IMR-90 (cell line): Measurements from ENCODE around the gene DUS1L. TPM values are rescaled to one million over a fixed set of nuclear protein-coding genes. Genes with fewer than 3 reads are reported as not detected.

Source experiments
- ATAC-seq: fragments of 200-7000 bp; cut with Tn5 transposase; 2 replicates; pipeline ENCODE4 v1.9.1; 2020; ENCODE audit warnings: low read depth, mild to moderate bottlenecking, moderate library complexity
- BruUV-seq: library from RNA; stranded (reverse); fragments of 400-500 nt; replicated peaks from 2 replicates; lab custom pipeline; 2021; lab: Mats Ljungman, UMichigan
- CTCF ChIA-PET: fragments of 300-600 bp; formaldehyde crosslinking; extraction: SDS; loops from one replicate; lab custom pipeline; 2021; ENCODE audit warnings: antibody characterized with exemption; lab: Yijun Ruan, JAX
- POLR2A ChIA-PET: fragments of 300-600 bp; sonication (Branson Sonifier 250); formaldehyde crosslinking; loops from one replicate; lab custom pipeline; 2022; ENCODE audit warnings: antibody characterized with exemption; ENCODE audit not compliant: unreplicated experiment; lab: Charles Lee
- DNase-seq: peaks from one replicate; pipeline ENCODE4 v3.0.0; 2013
- H2AFZ ChIP-seq: replicated peaks from 2 replicates; pipeline ENCODE3; 2013; ENCODE audit warnings: low read length, mild to moderate bottlenecking; ENCODE audit not compliant: poor library complexity
- H2AK5ac ChIP-seq: 2 replicates; pipeline ENCODE4 v1.6.1; 2013; ENCODE audit warnings: low read depth, low read length, inconsistent platforms
- H2AK9ac ChIP-seq: replicated peaks from 2 replicates; pipeline ENCODE3; 2013; ENCODE audit warnings: mild to moderate bottlenecking, low read depth, low read length, moderate library complexity; ENCODE audit not compliant: poor library complexity
- H2BK120ac ChIP-seq: 2 replicates; pipeline ENCODE4 v1.6.1; 2013; ENCODE audit warnings: low read depth, low read length, inconsistent platforms
- H2BK15ac ChIP-seq: 3 replicates; pipeline ENCODE4 v1.6.1; 2013; ENCODE audit warnings: low read depth, low read length, inconsistent platforms
- H2BK20ac ChIP-seq: 2 replicates; pipeline ENCODE4 v1.6.1; 2013; ENCODE audit warnings: low read depth, mild to moderate bottlenecking, inconsistent platforms, low read length, moderate library complexity
- H2BK5ac ChIP-seq: 2 replicates; pipeline ENCODE4 v1.6.1; 2013; ENCODE audit warnings: mild to moderate bottlenecking, low read depth, low read length, inconsistent platforms; ENCODE audit not compliant: poor library complexity, severe bottlenecking
- H3K14ac ChIP-seq: replicated peaks from 2 replicates; pipeline ENCODE4 v1.6.1; 2013; ENCODE audit warnings: low read depth, low read length, inconsistent platforms
- H3K18ac ChIP-seq: 2 replicates; pipeline ENCODE4 v1.6.1; 2013; ENCODE audit warnings: low read depth, low read length, control low read depth
- H3K23ac ChIP-seq: 2 replicates; pipeline ENCODE4 v1.6.1; 2013; ENCODE audit warnings: low read depth, low read length, inconsistent platforms
- H3K27ac ChIP-seq: 2 replicates; pipeline ENCODE4 v1.5.1; 2013; ENCODE audit warnings: mild to moderate bottlenecking, control low read depth, low read length; ENCODE audit not compliant: insufficient read depth
- H3K27me3 ChIP-seq: 2 replicates; pipeline ENCODE4 v1.6.1; 2013; ENCODE audit warnings: low read length; ENCODE audit not compliant: control insufficient read depth, insufficient read depth
- H3K36me3 ChIP-seq: 2 replicates; pipeline ENCODE4 v1.6.1; 2013; ENCODE audit warnings: low read length, mixed read lengths; ENCODE audit not compliant: control insufficient read depth, insufficient read depth
- H3K4ac ChIP-seq: 2 replicates; pipeline ENCODE4 v1.6.1; 2013; ENCODE audit warnings: low read depth, low read length, inconsistent platforms
- H3K4me1 ChIP-seq: 2 replicates; pipeline ENCODE4 v1.6.1; 2013; ENCODE audit warnings: low read length, mixed read lengths; ENCODE audit not compliant: control insufficient read depth, insufficient read depth
- H3K4me2 ChIP-seq: 2 replicates; pipeline ENCODE4 v1.6.1; 2013; ENCODE audit warnings: low read depth, mild to moderate bottlenecking, control low read depth, low read length, moderate library complexity
- H3K4me3 ChIP-seq: 2 replicates; pipeline ENCODE4 v1.5.1; 2013; ENCODE audit warnings: low read depth, mild to moderate bottlenecking, control low read depth, low read length, moderate library complexity; ENCODE audit not compliant: insufficient read depth
- H3K56ac ChIP-seq: 2 replicates; pipeline ENCODE4 v1.6.1; 2013; ENCODE audit warnings: low read length, inconsistent platforms; ENCODE audit not compliant: insufficient read depth; ENCODE audit errors: extremely low read depth
- H3K79me1 ChIP-seq, 2 experiments: 2 replicates each; pipeline ENCODE4 v1.6.1; 2013; ENCODE audit warnings: low read length in 2 of 2, inconsistent platforms in 1 of 2, low read depth in 1 of 2
- H3K9ac ChIP-seq: 2 replicates; pipeline ENCODE4 v1.6.1; 2013; ENCODE audit warnings: low read depth, low read length, control low read depth
- H3K9me1 ChIP-seq: 2 replicates; pipeline ENCODE4 v1.6.1; 2013; ENCODE audit warnings: low read length, inconsistent platforms; ENCODE audit not compliant: insufficient read depth
- H3K9me3 ChIP-seq: 2 replicates; pipeline ENCODE4 v1.6.1; 2013; ENCODE audit warnings: low read length; ENCODE audit not compliant: control insufficient read depth, insufficient read depth
- H4K20me1 ChIP-seq: 2 replicates; pipeline ENCODE4 v1.6.1; 2013; ENCODE audit warnings: low read length, inconsistent platforms; ENCODE audit not compliant: insufficient read depth
- H4K5ac ChIP-seq: 2 replicates; pipeline ENCODE4 v1.6.1; 2013; ENCODE audit warnings: mild to moderate bottlenecking, low read depth, low read length, control low read depth
- H4K8ac ChIP-seq, 2 experiments: 2 replicates each; pipeline ENCODE4 v1.6.1; 2013; ENCODE audit warnings: low read depth in 2 of 2, low read length in 2 of 2, control low read depth in 1 of 2, inconsistent platforms in 1 of 2
- H4K91ac ChIP-seq: 2 replicates; pipeline ENCODE4 v1.6.1; 2013; ENCODE audit warnings: low read depth, low read length, inconsistent platforms; ENCODE audit not compliant: insufficient read depth
- BHLHE40 ChIP-seq: fragments of 150-350 bp; IDR thresholded peaks from 2 replicates; pipeline ENCODE4 v1.6.1; 2016; ENCODE audit warnings: mild to moderate bottlenecking, low read depth, low read length
- CEBPB ChIP-seq: IDR thresholded peaks from 2 replicates; pipeline ENCODE4 v1.6.1; 2012; ENCODE audit warnings: low read depth, low read length, improper control_type of control experiment
- CHD1 ChIP-seq: IDR thresholded peaks from 2 replicates; pipeline ENCODE4 v1.6.1; 2012; ENCODE audit warnings: low read depth, low read length, improper control_type of control experiment
- ELK1 ChIP-seq: fragments of 150-350 bp; IDR thresholded peaks from 2 replicates; pipeline ENCODE4 v1.6.1; 2016; ENCODE audit warnings: low read depth, mild to moderate bottlenecking, low read length, moderate library complexity, borderline replicate concordance
- MAFK ChIP-seq: IDR thresholded peaks from 2 replicates; pipeline ENCODE4 v1.6.1; 2012; ENCODE audit warnings: low read depth, low read length, improper control_type of control experiment
- MAZ ChIP-seq: IDR thresholded peaks from 2 replicates; pipeline ENCODE4 v1.6.1; 2012; ENCODE audit warnings: low read depth, mild to moderate bottlenecking, low read length, improper control_type of control experiment, moderate library complexity, borderline replicate concordance
- MXI1 ChIP-seq: IDR thresholded peaks from 2 replicates; pipeline ENCODE4 v1.6.1; 2012; ENCODE audit warnings: low read depth, mild to moderate bottlenecking, low read length, moderate library complexity, borderline replicate concordance
- POLR2A ChIP-seq: IDR thresholded peaks from 2 replicates; pipeline ENCODE4 v1.6.1; 2012; ENCODE audit warnings: mild to moderate bottlenecking, low read depth, low read length
- RAD21 ChIP-seq: IDR thresholded peaks from 2 replicates; pipeline ENCODE4 v1.6.1; 2012; ENCODE audit warnings: low read length, improper control_type of control experiment
- RCOR1 ChIP-seq: IDR thresholded peaks from 2 replicates; pipeline ENCODE4 v1.6.1; 2012; ENCODE audit warnings: mild to moderate bottlenecking, low read length, improper control_type of control experiment; ENCODE audit not compliant: insufficient replicate concordance
- RFX5 ChIP-seq: IDR thresholded peaks from 2 replicates; pipeline ENCODE4 v1.8.0; 2012; ENCODE audit warnings: low read depth, mild to moderate bottlenecking, low read length, moderate library complexity
- SMC3 ChIP-seq: fragments of 150-350 bp; IDR thresholded peaks from 2 replicates; pipeline ENCODE4 v1.6.1; 2016; ENCODE audit warnings: low read depth, mild to moderate bottlenecking, antibody characterized with exemption, low read length, moderate library complexity
- WGBS, 2 experiments: methylation state at CpG; one replicate each; pipeline versions ENCODE4 v1.1.5 to v1.1.7; 2013; ENCODE audit warnings: missing lambda C conversion rate in 2 of 2; ENCODE audit not compliant: insufficient read length in 1 of 2; ENCODE audit errors: extremely low coverage in 2 of 2; 5-methylcytosine and 5-hydroxymethylcytosine counted together
- dilution Hi-C: fragments of 300-500 bp; cut with HindIII; formaldehyde crosslinking; loops from one replicate; pipeline ENCODE4 v1.14.3; 2018; ENCODE audit warnings: low sequenced_read_pairs; ENCODE audit not compliant: unreplicated experiment
- in situ Hi-C: fragments of 300-500 bp; cut with MboI; formaldehyde crosslinking; loops from 3 replicates; pipeline ENCODE4 v1.14.3; 2019; ENCODE audit warnings: low sequenced_read_pairs, inconsistent platforms, mixed read lengths
- intact Hi-C: fragments of 100-400 bp; cut with micrococcal nuclease; formaldehyde crosslinking; loops from 2 replicates; pipeline ENCODE4 v1.10.0; 2022
- polyA plus RNA-seq, 3 experiments: library from polyadenylated mRNA; depleted of rRNA; stranded (reverse); fragments of >200 nt; gene quantifications; 2 replicates each; pipeline ENCODE4 v1.2.3, GENCODE V29; 2012; ENCODE audit warnings: low replicate concordance in 1 of 3
- total RNA-seq: library from RNA; depleted of rRNA; stranded (reverse); fragments of >200 nt; gene quantifications from 2 replicates; pipeline ENCODE4 v1.2.3, GENCODE V29; 2012

The DUS1L gene
- total and polyA plus RNA-seq, 2 of the 4 experiments (the other 2 are of a cell fraction) = 29.0 to 76.9 TPM

- TF ChIP-seq CEBPB (no peak), RFX5 (no peak), MAFK (no peak), POLR2A (no peak), RAD21 (no peak), MAZ (peak; percentile 92; the same call in 1 of the 2 replicates)
Observed at GRCh38 chr17:82022981-82023446, 42.6 kb downstream of the DUS1L start, which contains the start of gene LRRC45 (continued).

- Histone ChIP-seq H3K9me3 (no peaks in the 10 kb centered on the region), H3K4me2 (peak within 1 kb of the TSS; percentile 99), H3K14ac (peak within 1 kb of the TSS; percentile 23; the same call in 1 of the 2 replicates), H3K4me3 (peak within 1 kb of the TSS; percentile 92), H3K79me1 (peaks cover 12 to 46% of the 10 kb centered on the region in 2 experiments), H2AFZ (peak within 1 kb of the TSS; percentile 98), H2AK5ac (peak within 1 kb of the TSS; percentile 70), H2BK20ac (no peak within 1 kb of the TSS), H4K91ac (peak within 1 kb of the TSS; percentile 1; the same call in 1 of the 2 replicates), H3K27ac (peak within 1 kb of the TSS; percentile 51; the same call in 1 of the 2 replicates), H2BK15ac (no peak within 1 kb of the TSS), H3K27me3 (no peaks in the 10 kb centered on the region), H2BK120ac (no peak within 1 kb of the TSS; the same call in 1 of the 2 replicates), H4K20me1 (peaks cover 24% of the 10 kb centered on the region), H2BK5ac (no peak within 1 kb of the TSS), H3K23ac (peak within 1 kb of the TSS; percentile 70), H3K56ac (peak within 1 kb of the TSS; percentile 59; the same call in 1 of the 2 replicates), H4K5ac (no peak within 1 kb of the TSS), H4K8ac (peak within 1 kb of the TSS; percentile 67 to 78; a peak in 2 of 4 replicates), H3K9ac (peak within 1 kb of the TSS; percentile 81), H3K4me1 (peaks cover 13% of the 10 kb centered on the region), H3K9me1 (no peaks in the 10 kb centered on the region), H2AK9ac (peak within 1 kb of the TSS; percentile 90), H3K36me3 (peaks cover 5% of the 10 kb centered on the region; the same call in 1 of the 2 replicates), H3K4ac (peak within 1 kb of the TSS; percentile 64), H3K18ac (no peak within 1 kb of the TSS)
- TF ChIP-seq POLR2A = peak; percentile 49; the same call in 1 of the 2 replicates
- TF ChIP-seq MAFK = no peak
- TF ChIP-seq CHD1 = no peak
- TF ChIP-seq BHLHE40 = no peak
- no peak for TF ChIP-seq RCOR1
- TF ChIP-seq MXI1 = peak; percentile 45; the same call in 1 of the 2 replicates
- no peak for TF ChIP-seq SMC3
- no peak for TF ChIP-seq ELK1
- TF ChIP-seq RAD21 = no peak
- no TSS peak for BruUV-seq
- dilution Hi-C loops = no loop called here
- in situ Hi-C loops = no loop called here
- ATAC-seq (no peak; the same call in 1 of the 2 replicates), DNase-seq (no peak)
- intact Hi-C loops = loop anchor here (2.0 kb wide), 1 partner anchor 150 kb away; no protein-coding TSS in a partner anchor
- ChIA-PET CTCF (interaction anchor here (1.0 to 1.3 kb wide), 2 partner anchors 15 to 63 kb away, joined by 3 to 11 read pairs; partner anchors contain the start of gene DCXR), POLR2A (no interaction called here)
- WGBS, 2 experiments = 0% methylated on average over 25 of the region's 64 CpGs; no CpG with 5 or more reads in 1 of the 2 experiments
Observed at GRCh38 chr17:82022310-82022980, 43.2 kb downstream of the DUS1L start, which contains the start of gene CENPX. Gene CENPX, minus strand, starts transcription at chr17:82022878. Its CDS starts 17 bp downstream, at chr17:82022861.
